Uterus (tissue), 2 donors: ENCODE measurements around the gene TLE6.
A peak's percentile ranks its signal among the peaks of the same experiment; 100 is the strongest.

Source experiments
- POLR2A ChIP-seq, 2 donors: fragments of 450-650 bp; IDR thresholded peaks; one replicate each; pipeline ENCODE4 v1.6.1; 2016; ENCODE audit warnings: antibody characterized with exemption in 2 of 2, mild to moderate bottlenecking in 1 of 2, moderate library complexity in 1 of 2
- TF ChIP-seq, protein P1 (sequence below), 4 experiments: fragments of 200-600 bp in 2 of 4; fragments of 450-650 bp in 2 of 4; sonication (generic) in 2 of 4; IDR thresholded peaks; one replicate each; pipeline ENCODE4 v1.5.1; 2016 to 2019; ENCODE audit warnings: antibody characterized with exemption in 4 of 4, mild to moderate bottlenecking in 2 of 4, moderate library complexity in 1 of 4

DNA sequence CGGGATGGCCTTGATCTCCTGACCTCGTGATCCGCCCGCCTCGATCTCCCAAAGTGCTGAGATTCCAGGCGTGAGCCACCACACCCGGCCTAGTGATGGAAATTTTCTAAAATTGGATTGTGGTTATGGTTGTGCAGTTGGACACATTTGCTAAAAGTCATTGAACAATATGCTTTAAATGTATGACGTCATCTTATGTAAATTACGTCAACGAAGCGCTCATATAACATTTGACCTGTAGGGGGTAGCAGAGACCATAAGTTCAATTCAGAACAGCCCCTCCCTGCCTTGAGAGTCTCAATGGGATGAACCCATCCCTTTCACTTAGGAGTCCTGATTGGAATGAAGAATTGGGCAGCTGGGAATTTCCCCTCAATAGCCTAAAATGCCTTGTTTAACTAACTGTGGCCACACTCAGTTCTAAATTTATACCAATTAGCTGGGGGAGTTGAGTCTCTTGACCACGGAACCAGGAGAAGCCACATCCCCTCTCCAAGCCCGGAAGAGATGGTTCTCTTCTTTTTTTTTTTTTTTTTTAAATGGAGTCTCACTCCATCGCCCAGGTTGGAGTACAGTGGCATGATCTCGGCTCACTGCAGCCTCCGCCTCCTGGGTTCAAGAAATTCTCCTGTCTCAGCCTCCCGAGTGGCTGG, 15.2 kb upstream of the TLE6 start:
- TF ChIP-seq, protein P1, sequence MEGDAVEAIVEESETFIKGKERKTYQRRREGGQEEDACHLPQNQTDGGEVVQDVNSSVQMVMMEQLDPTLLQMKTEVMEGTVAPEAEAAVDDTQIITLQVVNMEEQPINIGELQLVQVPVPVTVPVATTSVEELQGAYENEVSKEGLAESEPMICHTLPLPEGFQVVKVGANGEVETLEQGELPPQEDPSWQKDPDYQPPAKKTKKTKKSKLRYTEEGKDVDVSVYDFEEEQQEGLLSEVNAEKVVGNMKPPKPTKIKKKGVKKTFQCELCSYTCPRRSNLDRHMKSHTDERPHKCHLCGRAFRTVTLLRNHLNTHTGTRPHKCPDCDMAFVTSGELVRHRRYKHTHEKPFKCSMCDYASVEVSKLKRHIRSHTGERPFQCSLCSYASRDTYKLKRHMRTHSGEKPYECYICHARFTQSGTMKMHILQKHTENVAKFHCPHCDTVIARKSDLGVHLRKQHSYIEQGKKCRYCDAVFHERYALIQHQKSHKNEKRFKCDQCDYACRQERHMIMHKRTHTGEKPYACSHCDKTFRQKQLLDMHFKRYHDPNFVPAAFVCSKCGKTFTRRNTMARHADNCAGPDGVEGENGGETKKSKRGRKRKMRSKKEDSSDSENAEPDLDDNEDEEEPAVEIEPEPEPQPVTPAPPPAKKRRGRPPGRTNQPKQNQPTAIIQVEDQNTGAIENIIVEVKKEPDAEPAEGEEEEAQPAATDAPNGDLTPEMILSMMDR (IDR thresholded peaks at IDR 0.05): peak; percentile 74 to 98 (median 88)
- no peak for TF ChIP-seq POLR2A (IDR thresholded peaks at IDR 0.05)
